Right forelimb (tissue), 1 donor: Measurements from ENCODE around the gene GPR65.

Source experiments
- DNase-seq: peaks from one replicate; pipeline ENCODE4 v3.0.0-alpha.2; 2018

The GPR65 gene, protein sequence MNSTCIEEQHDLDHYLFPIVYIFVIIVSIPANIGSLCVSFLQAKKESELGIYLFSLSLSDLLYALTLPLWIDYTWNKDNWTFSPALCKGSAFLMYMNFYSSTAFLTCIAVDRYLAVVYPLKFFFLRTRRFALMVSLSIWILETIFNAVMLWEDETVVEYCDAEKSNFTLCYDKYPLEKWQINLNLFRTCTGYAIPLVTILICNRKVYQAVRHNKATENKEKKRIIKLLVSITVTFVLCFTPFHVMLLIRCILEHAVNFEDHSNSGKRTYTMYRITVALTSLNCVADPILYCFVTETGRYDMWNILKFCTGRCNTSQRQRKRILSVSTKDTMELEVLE

DNA sequence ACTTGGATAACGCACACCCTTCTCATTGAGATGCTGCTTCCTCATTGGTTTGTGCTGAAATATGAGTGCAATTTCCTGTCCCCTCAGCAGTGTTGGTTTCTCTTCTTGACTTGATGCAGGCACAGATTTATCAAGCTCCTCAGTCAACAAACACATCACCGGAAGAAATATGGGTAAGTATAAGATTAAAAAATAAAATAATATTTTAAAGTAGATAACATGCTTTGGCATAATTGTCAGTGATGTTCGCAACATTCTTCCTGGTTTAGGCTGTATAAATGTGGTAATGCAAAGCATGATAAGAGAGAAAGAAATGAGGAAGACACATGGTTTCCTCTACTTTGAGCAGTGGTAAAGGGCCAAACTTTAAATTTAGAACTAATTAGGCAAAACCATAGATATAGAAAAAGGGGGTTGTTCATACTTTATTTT is at the start of gene GPR65:
GPR65 (plus strand) TSS at position 86 of the 432 bp plus-strand sequence. CDS start 5,713 bp downstream, outside the sequence.
- DNase-seq: no peak

GRCh38 chr14:87955501-87955900 is 49.4 kb upstream of the GPR65 start:
- DNase-seq: no peak

DNA sequence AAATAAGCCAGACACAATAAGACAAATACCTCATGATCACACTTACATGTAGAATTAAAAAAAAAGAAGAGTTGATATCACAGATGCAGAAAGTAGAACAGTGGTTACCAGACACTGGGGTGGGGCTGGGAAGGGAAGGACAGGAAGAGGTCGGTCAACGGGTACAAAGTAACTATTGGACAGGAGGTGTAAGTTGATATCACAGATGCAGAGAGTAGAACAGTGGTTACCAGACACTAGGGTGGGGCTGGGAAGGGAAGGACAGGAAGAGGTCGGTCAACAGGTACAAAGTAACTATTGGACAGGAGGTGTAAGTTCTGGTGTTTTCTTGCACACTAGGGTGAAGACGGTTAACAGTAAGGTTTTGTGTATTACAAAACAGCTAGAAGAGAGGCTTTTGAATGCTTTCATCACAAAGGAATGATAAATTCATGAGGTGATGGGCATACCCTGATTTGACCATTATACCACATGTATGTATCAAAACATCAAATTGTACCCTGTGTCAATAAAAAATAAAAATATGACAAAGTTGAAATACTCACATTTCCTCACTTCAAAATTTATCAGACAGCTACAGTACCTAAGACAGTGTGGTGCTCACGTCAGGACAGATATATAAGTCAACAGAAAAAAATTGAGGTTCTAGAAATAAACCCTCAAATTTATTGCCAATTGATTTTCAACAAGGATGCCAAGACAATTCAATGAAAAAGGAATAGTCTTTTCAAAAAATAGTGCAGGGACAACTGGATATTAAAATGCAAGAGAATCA is 44.7 kb upstream of the GPR65 start:
- DNase-seq: no peak

- DNase-seq: no peak
Measured at GRCh38 chr14:87961246-87961645, 43.7 kb upstream of the GPR65 start.

DNA sequence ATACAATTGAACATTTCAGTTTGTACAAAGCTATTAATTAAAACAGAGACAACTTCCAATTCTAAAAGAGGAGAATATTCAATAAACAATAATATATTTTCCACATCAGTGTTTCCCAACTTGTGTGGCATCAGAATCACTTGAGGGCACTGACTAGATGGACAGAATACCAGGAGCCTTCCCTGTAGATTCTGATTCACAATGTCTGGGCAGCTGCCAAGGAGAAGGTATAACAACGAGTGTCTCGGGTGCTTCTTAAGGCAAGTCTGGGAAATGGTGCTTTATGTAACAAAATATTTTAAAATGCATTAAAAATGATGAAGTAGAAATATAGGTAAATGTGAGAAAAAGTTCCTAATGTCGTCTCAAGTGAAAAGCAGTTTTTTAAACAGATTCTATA is 38.1 kb upstream of the GPR65 start:
- DNase-seq: no peak

DNA sequence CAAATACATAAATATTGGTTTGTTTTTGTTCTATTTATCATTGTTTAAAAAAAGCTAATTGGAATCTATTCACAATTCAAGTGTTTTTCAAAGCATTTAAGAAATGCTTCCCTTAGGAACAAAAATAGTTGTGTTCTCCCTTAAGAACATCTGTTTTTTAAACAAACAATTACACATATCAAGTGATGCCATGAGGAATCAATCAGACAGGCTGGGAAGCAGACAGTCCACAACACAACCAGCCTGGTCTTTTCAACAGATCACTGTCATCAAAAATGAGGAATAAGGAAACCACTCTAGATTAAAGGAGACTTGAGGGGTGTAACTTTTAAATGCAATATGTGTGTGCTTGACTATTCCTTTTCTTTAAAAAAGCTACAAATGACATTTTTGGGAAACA is 37.4 kb upstream of the GPR65 start:
- DNase-seq: no peak

GRCh38 chr14:87971010-87971409 is 33.9 kb upstream of the GPR65 start:
- DNase-seq: no peak

DNA sequence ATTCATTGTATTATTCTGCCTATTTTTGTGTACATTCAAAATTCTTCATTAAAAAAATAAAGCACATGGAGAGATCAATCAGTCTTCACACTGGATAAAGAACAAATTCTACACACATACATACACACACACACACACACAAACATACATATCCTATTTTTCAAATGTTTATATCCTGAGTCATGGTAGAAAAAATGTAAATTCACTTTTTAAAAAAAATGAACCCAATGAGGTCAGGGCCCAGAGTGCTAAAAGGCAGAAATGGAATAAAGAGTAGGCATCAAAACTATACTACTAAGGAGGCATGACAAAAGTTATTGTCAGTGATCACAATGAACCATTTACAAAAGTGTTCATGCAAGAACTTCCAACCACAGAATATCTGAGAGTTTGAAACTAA is 29.3 kb upstream of the GPR65 start:
- DNase-seq: no peak

- no peak for DNase-seq
Measured at GRCh38 chr14:87979689-87980088, 25.2 kb upstream of the GPR65 start.

GRCh38 chr14:87989221-87989955 is 15.5 kb upstream of the GPR65 start:
- no peak for DNase-seq

DNA sequence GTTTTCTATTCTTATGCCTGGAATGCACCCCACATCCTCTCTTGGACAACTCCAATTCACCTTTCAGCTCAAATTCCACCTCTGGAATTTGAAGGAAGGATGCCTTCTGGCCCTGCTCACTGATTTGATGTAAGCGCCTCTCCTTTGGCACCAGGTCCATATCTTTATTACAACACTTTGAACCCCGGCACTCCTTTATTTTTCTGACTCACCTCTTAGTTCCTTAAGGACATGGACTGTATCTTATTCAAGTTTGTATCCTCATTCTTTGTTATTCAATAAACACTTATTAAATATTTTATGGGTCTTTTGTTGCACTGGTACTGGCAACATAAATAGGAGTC is 15.0 kb upstream of the GPR65 start:
- DNase-seq: no peak

GRCh38 chr14:87990682-87991081 is 14.3 kb upstream of the GPR65 start:
- DNase-seq: no peak

- DNase-seq: no peak
Measured at GRCh38 chr14:87992346-87992717, 12.6 kb upstream of the GPR65 start.

DNA sequence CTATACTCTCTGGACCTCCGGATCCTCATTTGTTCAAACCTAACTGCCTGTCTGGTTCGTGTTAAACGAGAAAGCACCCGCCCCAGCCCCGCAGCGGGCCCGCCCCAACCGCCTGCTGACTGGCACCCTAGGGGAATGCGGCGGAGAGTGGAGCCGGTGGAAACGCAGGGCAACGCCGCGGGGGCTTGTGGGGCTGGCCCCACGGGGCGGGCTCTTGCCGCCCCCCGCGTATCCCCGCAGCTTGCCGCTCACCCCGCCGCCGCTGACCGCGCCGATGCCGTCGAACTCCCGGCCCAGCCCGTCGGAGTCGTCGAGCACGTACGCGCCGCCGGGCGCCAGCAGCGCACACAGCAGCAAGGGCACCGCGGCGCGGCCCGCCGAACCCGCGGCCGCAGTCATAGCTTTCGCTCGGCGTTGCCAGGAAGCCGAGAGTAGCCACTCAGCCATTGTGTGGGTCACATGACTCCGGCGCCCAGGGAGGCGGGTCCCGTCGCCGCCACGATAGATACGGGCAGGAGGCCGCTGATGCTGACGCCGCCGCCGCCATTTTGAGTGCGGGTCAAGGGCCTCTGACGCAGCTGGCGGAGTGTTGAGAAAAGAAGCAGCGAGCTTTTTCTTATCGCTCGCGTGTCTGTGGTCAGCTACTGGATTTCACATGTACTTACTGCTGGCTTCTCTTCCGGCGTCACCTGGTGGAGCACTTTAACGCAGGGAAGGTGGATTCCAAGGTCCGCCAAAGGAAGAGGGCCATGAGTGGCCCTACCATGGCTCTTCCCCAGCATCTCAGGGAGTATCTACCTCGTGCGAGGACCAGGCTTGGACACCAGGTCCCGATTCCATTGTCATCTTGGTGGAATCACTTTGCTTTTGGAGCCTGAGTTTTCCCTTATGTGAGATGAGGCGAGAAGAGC is 12.0 kb upstream of the GPR65 start, which contains the start of gene GALC:
GALC (minus strand) TSS at position 465 of the 911 bp plus-strand sequence; CDS start at position 447, 18 bp downstream.
- peak; percentile 94 for DNase-seq

DNA sequence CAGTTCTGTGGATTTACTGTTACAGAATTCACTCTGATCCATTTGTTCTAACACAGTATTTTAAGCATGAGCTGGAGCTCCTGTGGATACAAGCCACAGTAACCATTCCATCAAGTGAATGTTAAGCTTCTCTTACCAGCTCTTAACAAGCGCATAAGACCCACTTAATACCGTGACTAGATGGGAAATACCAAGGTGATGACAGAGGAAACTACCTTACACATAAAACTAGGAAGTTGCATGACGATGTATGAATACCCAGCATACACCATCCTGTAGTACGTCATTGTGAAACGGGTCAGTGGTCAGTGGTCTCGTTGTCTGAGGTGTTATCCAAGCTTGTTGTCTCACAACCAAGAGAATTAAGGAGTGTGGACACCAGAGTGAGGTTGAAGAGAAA is 10.0 kb upstream of the GPR65 start:
- DNase-seq: no peak

GRCh38 chr14:87995500-87996290 is 9.2 kb upstream of the GPR65 start:
- no peak for DNase-seq

GRCh38 chr14:87996291-87996592 is 8.7 kb upstream of the GPR65 start:
- DNase-seq: no peak

GRCh38 chr14:87998482-87998881 is 6.5 kb upstream of the GPR65 start:
- DNase-seq: no peak

GRCh38 chr14:87999277-87999676 is 5.7 kb upstream of the GPR65 start:
- no peak for DNase-seq

- no peak for DNase-seq
Measured at GRCh38 chr14:88002421-88003075, 2.4 kb upstream of the GPR65 start.

- no peak for DNase-seq
Measured at GRCh38 chr14:88003425-88003824, 1.5 kb upstream of the GPR65 start.
